HCT116 (cell line): ENCODE data around the gene AMPD1. TPM values are rescaled to one million over a fixed set of nuclear protein-coding genes. Genes with fewer than 3 reads are reported as not detected.

Experiments
- ATAC-seq: fragments of 200-7000 bp; cut with Tn5 transposase; 2 replicates; pipeline ENCODE4 v1.9.1; 2020; ENCODE audit warnings: mild to moderate bottlenecking, moderate library complexity
- BruUV-seq: library from RNA; stranded (reverse); fragments of 400-500 nt; replicated peaks from 2 replicates; lab custom pipeline; 2021; lab: Mats Ljungman, UMichigan
- CTCF ChIA-PET: fragments of 300-600 bp; sonication (Branson Sonifier 250); formaldehyde crosslinking; loops from one replicate; lab custom pipeline; 2021; ENCODE audit warnings: antibody characterized with exemption; lab: Charles Lee
- POLR2A ChIA-PET: fragments of 300-600, 350-600 bp; sonication (Branson Sonifier 250); formaldehyde crosslinking; loops from one replicate; lab custom pipeline; 2021; ENCODE audit warnings: antibody characterized with exemption; lab: Charles Lee
- RAD21 ChIA-PET, 2 experiments: fragments of 300-600 bp; sonication (Branson Sonifier 250); formaldehyde crosslinking; loops; one replicate each; lab custom pipeline; 2023; ENCODE audit warnings: low total read pairs in 2 of 2; ENCODE audit not compliant: uncharacterized antibody in 2 of 2, unreplicated experiment in 2 of 2, low non-redundant PET in 1 of 2; lab: Charles Lee
- DNase-seq: peaks from one replicate; pipeline ENCODE4 v3.0.0-alpha.2; 2010; ENCODE audit warnings: low read depth, low spot score
- H2AFZ ChIP-seq: fragments of 200-600 bp; shearing (Covaris generic), sonication (generic); 2 replicates; pipeline ENCODE4 v1.6.1; 2017; ENCODE audit warnings: low read depth, mixed run types, mixed read lengths, antibody characterized with exemption, low read length; ENCODE audit not compliant: poor library complexity, severe bottlenecking
- H3K27ac ChIP-seq: 2 replicates; pipeline ENCODE4 v1.5.1; 2012; ENCODE audit warnings: low read depth, low read length
- H3K27me3 ChIP-seq: fragments of 200-600 bp; sonication (generic); 2 replicates; pipeline ENCODE4 v1.6.1; 2016; ENCODE audit warnings: mixed run types, low read length, mixed read lengths; ENCODE audit not compliant: insufficient read depth
- H3K36me3 ChIP-seq, 2 experiments: fragments of 200-500 bp in 1 of 2; fragments of 200-600 bp in 1 of 2; sonication (Bioruptor generic) in 1 of 2; sonication (generic) in 1 of 2; 2 replicates each; pipeline versions ENCODE4 v1.5.1 to v1.6.1; 2014 to 2016; ENCODE audit warnings: low read length in 2 of 2, inconsistent platforms in 1 of 2, mixed read lengths in 1 of 2, mixed run types in 1 of 2; ENCODE audit not compliant: insufficient read depth in 2 of 2, control insufficient read depth in 1 of 2
- H3K4me1 ChIP-seq, 2 experiments: fragments of 200-600 bp in 1 of 2; sonication (generic) in 1 of 2; 2 replicates each; pipeline versions ENCODE4 v1.5.1 to v1.6.1; 2012 to 2017; ENCODE audit warnings: low read length in 2 of 2, inconsistent platforms in 1 of 2, mild to moderate bottlenecking in 1 of 2, mixed read lengths in 1 of 2, mixed run types in 1 of 2, moderate library complexity in 1 of 2; ENCODE audit not compliant: insufficient read depth in 2 of 2, control insufficient read depth in 1 of 2
- H3K4me2 ChIP-seq: fragments of 200-600 bp; sonication (generic); 2 replicates; pipeline ENCODE4 v1.6.1; 2017; ENCODE audit warnings: mixed run types, low read length, mixed read lengths
- H3K4me3 ChIP-seq, 2 experiments: fragments of 200-600 bp in 1 of 2; sonication (generic) in 1 of 2; replicated peaks in 1 of 2; 2 replicates each; pipeline ENCODE4 v1.5.1; 2011 to 2016; ENCODE audit warnings: low read length in 2 of 2, control low read depth in 1 of 2, low read depth in 1 of 2, mild to moderate bottlenecking in 1 of 2, mixed read lengths in 1 of 2, mixed run types in 1 of 2
- H3K79me2 ChIP-seq: fragments of 200-600 bp; sonication (generic); 2 replicates; pipeline ENCODE4 v1.6.1; 2017; ENCODE audit warnings: mild to moderate bottlenecking, mixed run types, low read length, moderate library complexity, mixed read lengths; ENCODE audit not compliant: insufficient read depth
- H3K9ac ChIP-seq: fragments of 200-600 bp; sonication (generic); 2 replicates; pipeline ENCODE4 v1.6.1; 2016; ENCODE audit warnings: low read length, mixed read lengths
- H3K9me2 ChIP-seq: fragments of 200-600 bp; sonication (generic), shearing (Covaris generic); 2 replicates; pipeline ENCODE4 v1.6.1; 2017; ENCODE audit warnings: mixed run types, mild to moderate bottlenecking, moderate library complexity; ENCODE audit not compliant: insufficient read depth
- H3K9me3 ChIP-seq, 2 experiments: fragments of 200-500 bp in 1 of 2; fragments of 200-600 bp in 1 of 2; sonication (Bioruptor generic) in 1 of 2; sonication (generic) in 1 of 2; 2 replicates each; pipeline ENCODE4 v1.6.1; 2014 to 2017; ENCODE audit warnings: low read length in 2 of 2, mixed read lengths in 2 of 2, inconsistent platforms in 1 of 2, low read depth in 1 of 2, mild to moderate bottlenecking in 1 of 2, mixed run types in 1 of 2, moderate library complexity in 1 of 2; ENCODE audit not compliant: control insufficient read depth in 1 of 2, insufficient read depth in 1 of 2
- H4K20me1 ChIP-seq: fragments of 200-600 bp; sonication (generic), shearing (Covaris generic); 2 replicates; pipeline ENCODE4 v1.6.1; 2017; ENCODE audit warnings: mixed run types, mild to moderate bottlenecking, moderate library complexity; ENCODE audit not compliant: insufficient read depth
- ATF3 ChIP-seq: IDR thresholded peaks from 2 replicates; pipeline ENCODE4 v1.6.1; 2012
- CBX3 ChIP-seq: IDR thresholded peaks from 2 replicates; pipeline ENCODE4 v1.6.1; 2012; ENCODE audit warnings: low read depth
- CEBPB ChIP-seq: IDR thresholded peaks from 2 replicates; pipeline ENCODE4 v1.6.1; 2012; ENCODE audit warnings: low read depth
- EGR1 ChIP-seq: IDR thresholded peaks from 2 replicates; pipeline ENCODE4 v1.6.1; 2012; ENCODE audit warnings: low read depth
- ELF1 ChIP-seq: IDR thresholded peaks from 2 replicates; pipeline ENCODE4 v1.6.1; 2012; ENCODE audit warnings: low read depth, borderline replicate concordance
- EZH2 ChIP-seq: fragments of 200-600 bp; sonication (generic); IDR thresholded peaks from 2 replicates; pipeline ENCODE4 v1.6.1; 2017; ENCODE audit warnings: antibody characterized with exemption, mixed run types
- EZH2phosphoT487 ChIP-seq: fragments of 200-600 bp; IDR thresholded peaks from 2 replicates; pipeline ENCODE4 v1.6.1; 2018; ENCODE audit warnings: antibody characterized with exemption, borderline replicate concordance
- FOSL1 ChIP-seq: IDR thresholded peaks from 2 replicates; pipeline ENCODE4 v1.6.1; 2012; ENCODE audit warnings: low read depth
- JUND ChIP-seq: IDR thresholded peaks from 2 replicates; pipeline ENCODE4 v1.6.1; 2012
- MAX ChIP-seq: IDR thresholded peaks from 2 replicates; pipeline ENCODE4 v1.6.1; 2012
- POLR2A ChIP-seq: IDR thresholded peaks from 2 replicates; pipeline ENCODE4 v1.7.0; 2011; ENCODE audit warnings: borderline replicate concordance; ENCODE audit not compliant: insufficient read depth, insufficient read length; ENCODE audit errors: extremely low read depth
- POLR2AphosphoS5 ChIP-seq: IDR thresholded peaks from 2 replicates; pipeline ENCODE4 v1.6.1; 2011; ENCODE audit warnings: mild to moderate bottlenecking, low read depth, low read length, moderate library complexity
- RAD21 ChIP-seq: IDR thresholded peaks from 2 replicates; pipeline ENCODE4 v1.6.1; 2012; ENCODE audit warnings: low read depth, mild to moderate bottlenecking
- REST ChIP-seq: IDR thresholded peaks from 2 replicates; pipeline ENCODE4 v1.6.1; 2012; ENCODE audit warnings: low read depth
- SIN3A ChIP-seq: IDR thresholded peaks from 2 replicates; pipeline ENCODE4 v1.6.1; 2012; ENCODE audit warnings: low read depth
- SP1 ChIP-seq: IDR thresholded peaks from 2 replicates; pipeline ENCODE4 v1.6.1; 2012; ENCODE audit warnings: low read depth
- SRF ChIP-seq: IDR thresholded peaks from 2 replicates; pipeline ENCODE4 v1.6.1; 2012; ENCODE audit warnings: low read depth
- TCF7L2 ChIP-seq: IDR thresholded peaks from 2 replicates; pipeline ENCODE4 v1.7.0; 2011; ENCODE audit warnings: borderline replicate concordance, inconsistent platforms; ENCODE audit not compliant: insufficient read depth, insufficient read length; ENCODE audit errors: extremely low read depth
- YY1 ChIP-seq: IDR thresholded peaks from 2 replicates; pipeline ENCODE4 v1.6.1; 2011; ENCODE audit warnings: low read length, low read depth, moderate library complexity, mild to moderate bottlenecking; ENCODE audit not compliant: insufficient replicate concordance; ENCODE audit errors: extremely low read depth
- ZBTB33 ChIP-seq: IDR thresholded peaks from 2 replicates; pipeline ENCODE4 v1.6.1; 2011; ENCODE audit warnings: mild to moderate bottlenecking, low read length, moderate library complexity; ENCODE audit not compliant: insufficient replicate concordance; ENCODE audit errors: extremely low read depth
- ZFX ChIP-seq: fragments of 450-650 bp; IDR thresholded peaks from 2 replicates; pipeline ENCODE4 v1.6.1; 2017
- ZNF274 ChIP-seq: fragments of 200-500 bp; sonication (Bioruptor generic); IDR thresholded peaks from 2 replicates; pipeline ENCODE4 v1.6.1; 2014; ENCODE audit warnings: mild to moderate bottlenecking, low read depth, low read length, inconsistent platforms
- intact Hi-C: fragments of 100-400 bp; cut with micrococcal nuclease; formaldehyde crosslinking; loops from 2 replicates; pipeline ENCODE4 v1.10.0; 2022
- total RNA-seq: library from RNA; stranded (reverse); gene quantifications from one replicate; pipeline ENCODE4 v1.2.1, GENCODE V29; 2021; ENCODE audit not compliant: unreplicated experiment

Gene AMPD1
- total RNA-seq, 1 experiment from 2014 or later: not detected

GRCh38 chr1:114669562-114670082 is 25.7 kb downstream of the AMPD1 start, which contains the start of gene DENND2C:
DENND2C (minus strand) TSS chr1:114670049; CDS start chr1:114625984, 44,065 bp downstream.
- Histone ChIP-seq H3K9ac (peak within 1 kb of the TSS; percentile 76), H3K79me2 (no peaks in the 10 kb centered on the region), H3K27me3 (no peaks in the 10 kb centered on the region), H3K4me2 (peak within 1 kb of the TSS; percentile 99), H3K9me2 (no peaks in the 10 kb centered on the region), H3K27ac (peak within 1 kb of the TSS; percentile 59), H3K4me1 (peaks cover 11 to 22% of the 10 kb centered on the region in 2 experiments; a peak in 3 of 4 replicates), H3K4me3 (peak within 1 kb of the TSS; percentile 68 to 85), H3K36me3 (no peaks in the 10 kb centered on the region), H4K20me1 (no peaks in the 10 kb centered on the region), H3K9me3 (no peaks in the 10 kb centered on the region), H2AFZ (peak within 1 kb of the TSS; percentile 97)
- BruUV-seq: TSS peak; percentile 70
- CTCF ChIA-PET: interaction anchor here (0.7 to 4.0 kb wide), 5 partner anchors 37 to 691 kb away, joined by 3 to 19 read pairs (median 4); partner anchors contain the start of gene OLFML3
- no peak for DNase-seq
- intact Hi-C loops: loop anchor here (1.0 to 10.0 kb wide), 4 partner anchors 89 to 323 kb away; partner anchors contain the start of gene BCAS2
- RAD21 ChIA-PET: no interaction called here
- POLR2A ChIA-PET: interaction anchor here (0.7 to 1.0 kb wide), 3 partner anchors 10 to 111 kb away, joined by 3 to 6 read pairs (median 3); partner anchors contain the start of gene SIKE1
- peak; percentile 69 for ATAC-seq
- TF ChIP-seq ZFX: peak; percentile 52
- TF ChIP-seq POLR2AphosphoS5: peak; percentile 82
- no peak for TF ChIP-seq TCF7L2
- no peak; the same call in 1 of the 2 replicates for TF ChIP-seq CBX3
- no peak for TF ChIP-seq ATF3
- no peak for TF ChIP-seq FOSL1
- TF ChIP-seq EZH2phosphoT487: no peak
- no peak for TF ChIP-seq ZBTB33
- TF ChIP-seq YY1: no peak
- no peak for TF ChIP-seq ZNF274
- no peak for TF ChIP-seq JUND
- 0 out of 2 replicates have a peak, but pooled peaks have one; percentile 6 for TF ChIP-seq RAD21
- no peak for TF ChIP-seq ELF1
- TF ChIP-seq CEBPB: no peak
- TF ChIP-seq EGR1: peak; percentile 92
- no peak for TF ChIP-seq SRF
- TF ChIP-seq REST: no peak
- TF ChIP-seq POLR2A: no peak
- TF ChIP-seq SP1: no peak
- no peak for TF ChIP-seq EZH2
- TF ChIP-seq SIN3A: peak; percentile 37; the same call in 1 of the 2 replicates
- TF ChIP-seq MAX: 0 out of 2 replicates have a peak, but pooled peaks have one; percentile 24
